CD4-positive, alpha-beta T cell treated with Interleukin-21 for 1 hour (primary cell): ENCODE data around the gene ARHGAP28.

Source experiments
- DNase-seq: peaks from one replicate; pipeline ENCODE4 v3.0.0-alpha.2; 2020

Gene ARHGAP28

GRCh38 chr18:6940451-6940850 lies 210.9 kb downstream of the ARHGAP28 start:
- no peak for DNase-seq

GRCh38 chr18:6941996-6942395 lies 212.5 kb downstream of the ARHGAP28 start:
- no peak for DNase-seq

DNA sequence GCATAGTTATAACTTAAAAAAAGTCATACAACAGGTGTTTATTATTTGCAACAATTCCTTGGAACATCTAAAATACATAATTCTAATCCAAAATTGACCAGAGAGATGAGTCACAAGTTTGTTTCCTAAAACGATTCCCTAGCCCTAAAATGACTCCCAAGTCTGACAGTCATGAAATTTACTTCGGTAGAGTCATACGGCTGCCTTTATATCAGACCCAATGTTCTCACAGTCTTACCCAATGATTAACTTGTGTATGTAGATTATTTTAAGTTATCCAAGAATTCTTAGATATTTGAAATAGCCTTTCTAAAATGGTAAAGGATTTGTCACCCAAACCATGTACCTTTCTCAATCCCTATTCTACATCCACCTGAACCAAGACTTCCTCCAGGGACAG lies 213.2 kb downstream of the ARHGAP28 start:
- DNase-seq, result no peak

DNA sequence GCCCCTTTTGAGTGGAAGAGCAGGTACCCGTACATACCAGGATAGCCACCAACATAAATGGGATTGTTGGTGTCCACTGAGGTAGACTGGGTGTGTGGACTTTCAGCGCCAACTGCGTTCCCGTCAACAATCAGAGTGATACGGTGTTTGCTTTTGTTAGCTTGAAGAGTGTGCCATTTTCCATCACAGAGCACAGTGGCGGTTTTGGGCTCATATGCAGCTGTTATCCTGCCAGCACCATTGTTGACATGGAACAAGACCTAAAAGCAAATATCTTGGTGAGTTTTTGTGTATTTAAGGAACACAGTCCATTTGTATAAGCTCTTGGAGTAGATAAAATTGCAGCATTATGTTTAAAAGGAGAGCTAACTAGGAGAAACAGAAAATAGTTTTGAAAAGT lies 213.6 kb downstream of the ARHGAP28 start:
- no peak for DNase-seq

- no peak for DNase-seq
Observed at GRCh38 chr18:6947338-6948030, 218.0 kb downstream of the ARHGAP28 start.

DNA sequence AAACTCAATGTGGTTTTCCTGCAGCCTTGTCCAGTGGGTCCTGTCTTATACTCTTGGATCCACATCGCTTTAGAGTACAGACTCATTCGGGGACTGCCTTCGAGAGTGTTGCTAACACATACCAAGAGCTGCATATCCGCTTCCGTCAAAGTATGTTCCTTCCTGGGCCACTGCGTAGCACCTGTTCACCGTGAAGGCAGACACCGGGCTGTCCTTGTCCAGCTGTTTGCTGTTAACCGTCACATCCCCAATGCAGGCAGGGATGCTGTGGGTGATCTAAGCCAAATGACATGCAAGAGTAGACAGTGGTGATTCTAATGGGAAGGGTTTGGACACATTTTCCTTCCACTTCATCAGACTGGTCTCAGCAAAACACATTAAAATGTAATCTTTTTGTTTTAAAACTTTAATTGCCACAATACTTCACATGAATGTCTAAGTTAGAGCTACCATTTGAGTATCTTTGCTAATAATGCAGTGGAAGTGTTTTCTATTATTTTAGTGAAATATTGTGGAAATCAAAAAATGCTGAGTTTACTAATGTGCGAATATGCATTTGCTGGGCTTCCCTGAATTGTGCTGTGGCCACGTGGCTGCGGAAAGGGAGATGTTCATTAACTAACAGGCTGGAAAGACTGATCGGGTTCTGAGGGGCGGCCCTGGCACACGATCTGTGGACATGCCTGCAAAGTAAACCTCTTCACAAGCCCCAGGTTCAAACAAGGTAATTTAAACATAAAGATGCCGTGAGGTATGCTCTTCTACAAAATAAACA lies 219.0 kb downstream of the ARHGAP28 start:
- no peak for DNase-seq

- no peak for DNase-seq
Observed at GRCh38 chr18:6949800-6950586, 220.5 kb downstream of the ARHGAP28 start.

- DNase-seq, result no peak
Observed at GRCh38 chr18:6950641-6951040, 221.1 kb downstream of the ARHGAP28 start.

GRCh38 chr18:6951336-6952090 lies 222.0 kb downstream of the ARHGAP28 start:
- no peak for DNase-seq

DNA sequence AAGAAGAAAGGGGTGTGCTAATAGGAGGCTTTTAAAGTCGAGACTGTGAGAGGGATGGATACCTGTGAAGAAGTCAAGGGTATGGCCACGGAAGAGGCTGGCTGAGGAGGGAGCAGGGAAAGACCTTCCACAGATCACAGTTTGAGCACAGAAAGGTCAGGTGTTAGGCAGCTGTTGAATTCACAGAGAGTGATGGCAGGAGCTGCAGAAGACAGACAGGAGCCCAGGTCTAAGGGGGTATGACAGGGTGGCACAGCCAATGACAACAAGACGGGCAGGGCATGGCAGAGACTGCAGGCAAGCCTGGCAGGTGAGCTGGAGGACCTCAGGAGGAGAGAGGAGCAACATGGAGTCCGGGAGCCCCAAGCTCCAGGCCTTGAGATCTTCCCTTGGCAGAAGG lies 225.0 kb downstream of the ARHGAP28 start:
- no peak for DNase-seq

GRCh38 chr18:6955304-6955703 lies 225.8 kb downstream of the ARHGAP28 start:
- no peak for DNase-seq

DNA sequence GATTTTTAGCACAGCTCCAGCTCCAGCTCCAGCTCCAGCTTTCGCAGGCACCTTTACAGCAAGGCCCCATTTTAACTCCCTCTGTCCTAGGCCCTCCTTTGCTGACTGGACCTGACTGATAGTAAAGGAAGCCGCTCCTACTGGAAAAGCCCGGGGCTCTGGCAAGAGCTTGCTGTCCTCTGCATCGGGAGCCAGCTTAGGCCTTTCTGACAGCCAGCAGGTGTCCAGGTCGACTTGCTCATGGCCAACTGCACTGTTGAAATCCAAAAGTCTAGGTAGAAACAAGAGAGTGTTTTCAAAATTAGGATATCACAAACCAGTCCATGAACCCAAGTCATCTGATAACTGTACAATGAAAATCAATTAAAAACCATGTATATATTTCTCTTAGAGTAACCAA lies 227.0 kb downstream of the ARHGAP28 start:
- no peak for DNase-seq

- no peak for DNase-seq
Observed at GRCh38 chr18:6956999-6957398, 227.5 kb downstream of the ARHGAP28 start.

- no peak for DNase-seq
Observed at GRCh38 chr18:6959110-6959509, 229.6 kb downstream of the ARHGAP28 start.

DNA sequence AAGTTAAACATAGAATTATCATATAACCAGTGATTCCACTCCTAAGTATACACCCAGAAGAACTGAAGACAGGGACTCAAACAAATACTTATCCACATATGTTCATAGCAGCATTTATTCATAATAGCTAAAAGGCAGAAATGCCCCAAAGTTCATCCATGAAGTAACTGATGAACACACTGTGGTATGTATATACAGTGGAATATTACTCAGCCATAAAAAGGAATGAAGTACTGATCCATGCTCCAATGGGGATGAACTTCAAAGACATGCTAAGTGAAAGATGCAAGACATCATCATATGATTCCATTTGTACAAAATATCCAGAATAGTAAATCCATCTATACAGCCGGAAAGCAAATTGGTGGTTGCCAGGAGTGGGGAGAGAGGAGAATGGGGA lies 230.6 kb downstream of the ARHGAP28 start:
- no peak for DNase-seq

DNA sequence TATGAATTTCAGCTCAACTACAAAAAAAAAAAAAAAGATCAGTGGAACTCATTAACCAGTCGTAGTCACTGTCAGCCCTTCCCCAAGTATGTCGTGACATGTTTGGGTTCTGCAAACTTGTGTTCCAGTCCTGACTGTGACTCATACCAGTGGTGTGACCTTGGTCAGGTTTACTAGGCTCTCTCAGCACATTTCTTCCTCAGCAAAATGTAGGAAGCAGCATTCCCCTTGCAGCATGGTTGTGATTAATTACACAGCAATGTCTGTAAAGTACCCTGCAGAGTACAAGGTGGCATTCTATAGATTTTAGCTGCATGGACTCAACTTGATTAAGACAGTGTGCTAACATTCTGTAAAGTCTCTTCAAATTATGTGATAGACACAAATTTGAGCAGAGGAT lies 231.1 kb downstream of the ARHGAP28 start:
- no peak for DNase-seq

- DNase-seq, result no peak
Observed at GRCh38 chr18:6961331-6961730, 231.8 kb downstream of the ARHGAP28 start.

DNA sequence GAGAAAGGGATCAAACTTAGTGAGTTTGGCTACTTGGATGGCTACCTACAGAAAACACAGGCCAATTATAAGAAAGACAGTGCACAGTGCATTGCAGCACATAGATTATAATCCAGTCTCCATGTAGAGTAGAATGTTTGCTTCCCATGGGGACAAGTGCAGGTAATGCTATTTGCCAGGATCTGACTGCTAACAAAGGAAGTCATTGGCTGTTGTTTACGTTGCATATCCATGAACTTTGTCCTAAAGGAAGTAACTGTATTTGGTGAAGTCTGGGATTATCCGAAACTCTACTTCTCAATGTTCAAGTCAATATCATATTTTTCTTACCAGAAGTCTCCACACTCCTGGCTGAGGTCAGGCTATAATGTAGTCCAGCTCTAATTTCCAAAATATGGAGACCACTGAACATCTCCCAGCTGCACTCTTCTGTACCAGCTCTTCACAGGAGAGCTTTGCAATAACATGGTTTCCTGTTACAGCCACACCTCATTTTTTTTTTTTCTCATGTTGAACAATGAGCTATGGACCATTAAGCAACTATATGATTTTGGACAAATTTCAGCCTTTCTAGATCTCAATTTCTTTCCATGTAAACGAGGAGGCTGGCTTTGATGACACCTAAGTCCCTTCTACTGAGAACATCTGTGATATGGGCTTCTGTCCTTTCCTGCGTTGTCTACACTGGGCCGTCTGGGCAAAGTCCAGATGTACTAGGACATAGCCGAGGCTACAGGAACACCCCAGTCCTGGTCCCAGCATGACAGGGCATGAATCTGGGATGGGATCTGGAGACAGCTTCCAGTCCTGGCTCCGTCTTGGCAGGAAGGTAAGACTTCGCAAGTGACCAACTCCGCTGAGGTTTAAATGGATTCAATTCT lies 233.3 kb downstream of the ARHGAP28 start:
- no peak for DNase-seq

DNA sequence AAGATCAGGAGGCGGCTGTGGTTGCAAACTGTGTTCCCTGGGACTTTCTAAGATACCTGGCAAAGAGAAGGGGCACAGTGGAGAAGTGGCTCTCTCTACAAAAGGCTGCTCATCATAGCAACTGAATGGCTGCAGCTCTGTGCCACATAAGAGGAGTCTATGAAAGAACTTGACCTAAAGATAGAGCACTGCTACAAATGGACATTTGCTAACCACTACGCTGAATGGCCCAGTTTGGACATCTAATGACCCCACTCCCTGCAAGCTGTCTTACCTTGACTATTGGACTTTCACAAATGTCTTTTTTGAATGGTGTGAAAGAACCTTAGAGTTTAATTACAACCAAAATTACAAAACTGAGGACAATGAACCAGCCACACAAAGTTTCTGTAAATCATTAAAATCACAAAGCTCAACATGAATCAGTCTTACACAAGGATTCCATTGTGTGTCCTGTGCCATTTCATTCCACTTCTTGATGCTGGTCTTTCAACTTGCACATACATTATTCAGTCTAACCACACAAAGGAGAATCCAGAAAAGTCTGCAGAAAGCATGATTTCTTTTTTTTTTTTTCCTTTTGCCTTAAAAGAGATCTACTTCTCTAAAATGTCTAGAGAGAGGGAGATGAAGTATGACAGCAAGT lies 234.1 kb downstream of the ARHGAP28 start:
- no peak for DNase-seq
